Measurements from ENCODE around the gene RNF180.
"Not testable (repeated sequence)": the region's sequence is repeated elsewhere in the genome, so short reads cannot be mapped to it uniquely, and the experiment has no call there.

The RNF180 gene

DNA sequence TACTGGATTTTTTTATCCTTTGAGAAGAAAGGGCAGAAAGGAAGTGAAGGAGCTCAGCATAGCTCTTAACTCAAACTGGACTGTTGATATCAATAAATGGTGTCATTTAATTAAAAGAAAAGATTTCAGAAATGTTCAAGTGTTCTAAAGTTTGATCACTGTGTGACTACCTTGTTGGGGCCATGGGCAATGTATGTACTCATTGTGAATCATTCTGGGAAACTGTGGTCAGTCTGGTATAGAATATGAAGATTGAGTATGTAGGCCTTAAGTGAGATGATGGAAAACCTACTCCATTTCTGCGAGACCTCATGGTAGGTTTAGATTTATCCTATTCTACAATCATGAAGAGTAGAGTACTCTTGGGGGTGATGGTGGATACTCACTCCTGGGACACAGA lies 175.7 kb downstream of the RNF180 start:
- Histone ChIP-seq H3K4me1 (ENCODE audit: control insufficient read depth in 1 of 2, insufficient read depth in 1 of 2, low read depth in 1 of 2, low read length in 1 of 2) (no peaks in the 10 kb centered on the region), H3K9me3 (no peaks in the 10 kb centered on the region), H3K4me3 (ENCODE audit: low read depth in 1 of 2, low read length in 1 of 2) (no peak overlapping the region), H3K27me3 (no peaks in the 10 kb centered on the region), H3K27ac (no peak overlapping the region), H3K36me3 (no peaks in the 10 kb centered on the region)
- TF ChIP-seq CTCF (IDR thresholded peaks at IDR 0.05) = no peak

GRCh38 chr5:64344501-64344900 lies 178.9 kb downstream of the RNF180 start:
- H3K27me3 ChIP-seq = no peaks in the 10 kb centered on the region
- no peak for TF ChIP-seq CTCF (IDR thresholded peaks at IDR 0.05)
- no peaks in the 10 kb centered on the region for H3K9me3 ChIP-seq
- H3K27ac ChIP-seq = no peak overlapping the region
- H3K36me3 ChIP-seq = no peaks in the 10 kb centered on the region
- H3K4me3 ChIP-seq (ENCODE audit: low read depth in 1 of 2, low read length in 1 of 2) = no peak overlapping the region
- no peaks in the 10 kb centered on the region for H3K4me1 ChIP-seq (ENCODE audit: control insufficient read depth in 1 of 2, insufficient read depth in 1 of 2, low read depth in 1 of 2, low read length in 1 of 2)

DNA sequence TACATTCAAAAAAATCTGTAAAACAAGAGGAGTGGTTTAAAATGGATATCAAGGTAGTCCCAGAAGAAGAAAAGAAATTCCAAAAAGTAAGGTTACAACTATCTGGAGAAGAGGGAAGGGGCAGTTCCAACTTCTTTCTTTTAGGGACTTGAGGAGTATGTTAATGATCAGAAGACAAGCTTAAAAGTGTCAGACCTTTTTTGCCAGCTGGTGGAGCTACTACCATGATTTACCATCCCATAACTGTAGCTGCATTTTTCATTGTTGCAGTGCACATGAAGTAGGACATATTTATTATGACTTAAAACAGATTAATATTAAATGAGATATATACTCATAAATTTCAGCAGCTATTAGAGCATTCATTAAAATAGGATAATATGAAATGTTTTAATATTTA lies 181.7 kb downstream of the RNF180 start:
- no peaks in the 10 kb centered on the region for H3K4me1 ChIP-seq (ENCODE audit: control insufficient read depth in 1 of 2, insufficient read depth in 1 of 2, low read depth in 1 of 2, low read length in 1 of 2)
- no peak overlapping the region for H3K4me3 ChIP-seq (ENCODE audit: low read depth in 1 of 2, low read length in 1 of 2)
- TF ChIP-seq CTCF (IDR thresholded peaks at IDR 0.05) = no peak
- H3K27me3 ChIP-seq = no peaks in the 10 kb centered on the region
- H3K9me3 ChIP-seq = no peaks in the 10 kb centered on the region
- no peaks in the 10 kb centered on the region for H3K36me3 ChIP-seq
- no peak overlapping the region for H3K27ac ChIP-seq

GRCh38 chr5:64364426-64364825 lies 198.8 kb downstream of the RNF180 start:
- no peaks in the 10 kb centered on the region for H3K36me3 ChIP-seq
- no peak overlapping the region for H3K27ac ChIP-seq
- H3K9me3 ChIP-seq = no peaks in the 10 kb centered on the region
- no peaks in the 10 kb centered on the region for H3K27me3 ChIP-seq
- no peak for TF ChIP-seq CTCF (IDR thresholded peaks at IDR 0.05)
- H3K4me1 ChIP-seq (ENCODE audit: control insufficient read depth in 1 of 2, insufficient read depth in 1 of 2, low read depth in 1 of 2, low read length in 1 of 2) = no peaks in the 10 kb centered on the region
- H3K4me3 ChIP-seq (ENCODE audit: low read depth in 1 of 2, low read length in 1 of 2) = no peak overlapping the region

GRCh38 chr5:64384765-64385164 lies 219.1 kb downstream of the RNF180 start:
- no peak overlapping the region for H3K4me3 ChIP-seq (ENCODE audit: low read depth in 1 of 2, low read length in 1 of 2)
- H3K27me3 ChIP-seq = no peaks in the 10 kb centered on the region
- no peaks in the 10 kb centered on the region for H3K4me1 ChIP-seq (ENCODE audit: control insufficient read depth in 1 of 2, insufficient read depth in 1 of 2, low read depth in 1 of 2, low read length in 1 of 2)
- H3K27ac ChIP-seq = no peak overlapping the region
- H3K36me3 ChIP-seq = no peaks in the 10 kb centered on the region
- no peak for TF ChIP-seq CTCF (IDR thresholded peaks at IDR 0.05)
- H3K9me3 ChIP-seq = no peaks in the 10 kb centered on the region

DNA sequence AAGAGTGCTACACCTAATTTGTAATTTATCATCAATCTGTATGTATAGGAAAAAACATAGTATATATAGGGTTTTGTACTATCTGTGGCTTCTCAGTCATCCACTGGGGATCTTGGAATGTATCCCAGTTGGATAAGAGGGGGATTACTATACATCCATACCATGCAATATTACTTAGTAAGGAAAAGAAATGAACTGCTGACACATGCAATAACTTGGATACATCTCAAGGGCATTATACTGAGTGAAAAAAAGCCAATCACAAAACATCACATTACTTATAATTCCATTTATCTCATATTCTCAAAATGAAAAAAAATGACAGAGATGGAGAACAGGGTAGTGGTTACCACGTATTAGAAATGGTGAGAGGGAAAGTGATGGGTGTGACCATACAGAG lies 231.9 kb downstream of the RNF180 start:
- Histone ChIP-seq H3K4me1 (ENCODE audit: control insufficient read depth in 1 of 2, insufficient read depth in 1 of 2, low read depth in 1 of 2, low read length in 1 of 2) (no peaks in the 10 kb centered on the region), H3K9me3 (no peaks in the 10 kb centered on the region), H3K36me3 (no peaks in the 10 kb centered on the region), H3K4me3 (ENCODE audit: low read depth in 1 of 2, low read length in 1 of 2) (no peak overlapping the region), H3K27me3 (no peaks in the 10 kb centered on the region), H3K27ac (no peak overlapping the region)
- no peak for TF ChIP-seq CTCF (IDR thresholded peaks at IDR 0.05)

GRCh38 chr5:64398735-64399134 lies 233.1 kb downstream of the RNF180 start:
- not testable (repeated sequence) for H3K9me3 ChIP-seq; H3K4me1 ChIP-seq (ENCODE audit: control insufficient read depth in 1 of 2, insufficient read depth in 1 of 2, low read depth in 1 of 2, low read length in 1 of 2); H3K36me3 ChIP-seq

DNA sequence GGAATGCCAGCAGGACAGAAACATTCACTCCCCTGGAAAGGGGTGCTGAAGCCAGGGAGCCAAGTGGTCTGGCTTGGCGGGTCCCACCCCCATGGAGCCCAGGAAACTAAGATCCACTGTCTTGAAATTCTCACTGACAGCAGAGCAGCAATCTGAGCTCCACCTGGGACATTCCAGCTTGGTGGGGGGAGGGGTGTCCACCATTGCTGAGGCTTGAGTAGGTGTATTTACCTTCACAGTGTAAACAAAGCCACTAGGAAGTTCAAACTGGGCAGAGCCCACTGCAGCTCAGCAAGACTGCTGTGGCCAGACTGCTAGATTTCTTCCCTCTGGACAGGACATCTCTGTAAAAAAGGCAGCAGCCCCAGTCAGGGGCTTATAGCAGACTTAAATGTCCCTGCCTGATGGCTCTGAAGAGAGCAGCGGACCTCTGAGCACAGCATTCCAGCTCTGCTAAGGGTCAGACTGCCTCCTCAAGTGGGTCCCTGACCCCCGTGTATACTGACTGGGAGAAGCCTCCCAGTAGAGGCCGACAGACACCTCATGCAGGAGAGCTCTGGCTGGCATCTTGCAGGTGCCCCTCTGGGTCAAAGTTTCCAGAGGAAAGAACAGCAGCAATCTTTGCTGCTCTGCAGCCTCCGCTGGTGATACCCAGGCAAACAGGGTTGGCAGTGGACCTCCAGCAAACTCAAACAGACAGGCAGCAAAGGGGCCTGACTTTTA lies 241.6 kb downstream of the RNF180 start:
- H3K27ac ChIP-seq; H3K27me3 ChIP-seq; H3K4me1 ChIP-seq (ENCODE audit: control insufficient read depth in 1 of 2, insufficient read depth in 1 of 2, low read depth in 1 of 2, low read length in 1 of 2); H3K4me3 ChIP-seq (ENCODE audit: low read depth in 1 of 2, low read length in 1 of 2); H3K9me3 ChIP-seq; H3K36me3 ChIP-seq: not testable (repeated sequence)

More at GRCh38 chr5:64398735-64399134, 233.1 kb downstream of the RNF180 start:
- H3K27ac ChIP-seq; H3K27me3 ChIP-seq; H3K4me3 ChIP-seq (ENCODE audit: low read depth in 1 of 2, low read length in 1 of 2): not testable (repeated sequence)

Measured in neutrophil (primary cell).